Activated CD8-positive, alpha-beta T cell treated with anti-CD3 and anti-CD28 coated beads for 36 hours (primary cell): ENCODE measurements around the gene CSNK2B. TPM values are rescaled to one million over a fixed set of nuclear protein-coding genes. Genes with fewer than 3 reads are reported as not detected.
A peak's percentile ranks its signal among the peaks of the same experiment; 100 is the strongest.

Source experiments
- ATAC-seq: fragments of 200-7000 bp; cut with Tn5 transposase; one replicate; pipeline ENCODE4 v1.10.0; 2021; ENCODE audit warnings: mild to moderate bottlenecking, moderate library complexity
- CTCF ChIA-PET: fragments of 350-600 bp; sonication (Branson Sonifier 250); formaldehyde crosslinking; loops from one replicate; lab custom pipeline; 2021; ENCODE audit warnings: antibody characterized with exemption; lab: Charles Lee
- POLR2A ChIA-PET: fragments of 350-600 bp; sonication (Branson Sonifier 250); formaldehyde crosslinking; loops from one replicate; lab custom pipeline; 2021; ENCODE audit warnings: antibody characterized with exemption; lab: Charles Lee
- DNase-seq: peaks from one replicate; pipeline ENCODE4 v3.0.0-alpha.2; 2020
- H3K27ac Mint-ChIP-seq: one replicate; pipeline ENCODE4 v1.8.0; 2021; ENCODE audit warnings: mild to moderate bottlenecking, mixed read lengths
- H3K27me3 Mint-ChIP-seq: one replicate; pipeline ENCODE4 v1.8.0; 2021; ENCODE audit warnings: mixed read lengths
- H3K36me3 Mint-ChIP-seq: one replicate; pipeline ENCODE4 v1.8.0; 2021; ENCODE audit warnings: low read depth, mixed read lengths
- H3K4me1 Mint-ChIP-seq: one replicate; pipeline ENCODE4 v1.8.0; 2021; ENCODE audit warnings: low read depth, mixed read lengths
- H3K4me3 Mint-ChIP-seq: one replicate; pipeline ENCODE4 v1.8.0; 2021; ENCODE audit warnings: mild to moderate bottlenecking, moderate library complexity, mixed read lengths
- H3K9me3 Mint-ChIP-seq: one replicate; pipeline ENCODE4 v1.8.0; 2021; ENCODE audit warnings: mixed read lengths
- intact Hi-C: fragments of 100-400 bp; cut with micrococcal nuclease; formaldehyde crosslinking; loops from one replicate; pipeline ENCODE4 v1.10.0; 2022
- total RNA-seq, 2 experiments: library from RNA; stranded (reverse); gene quantifications; one replicate each; pipeline ENCODE4 v1.2.3, GENCODE V29; 2021
- TF ChIP-seq, protein P1 (sequence below): fragments of 200-600 bp; IDR thresholded peaks from one replicate; pipeline ENCODE4 v1.8.0; 2022; ENCODE audit warnings: antibody characterized with exemption, mild to moderate bottlenecking

Gene CSNK2B
- total RNA-seq, 2 experiments from 2014 or later = 241 to 247 TPM

DNA sequence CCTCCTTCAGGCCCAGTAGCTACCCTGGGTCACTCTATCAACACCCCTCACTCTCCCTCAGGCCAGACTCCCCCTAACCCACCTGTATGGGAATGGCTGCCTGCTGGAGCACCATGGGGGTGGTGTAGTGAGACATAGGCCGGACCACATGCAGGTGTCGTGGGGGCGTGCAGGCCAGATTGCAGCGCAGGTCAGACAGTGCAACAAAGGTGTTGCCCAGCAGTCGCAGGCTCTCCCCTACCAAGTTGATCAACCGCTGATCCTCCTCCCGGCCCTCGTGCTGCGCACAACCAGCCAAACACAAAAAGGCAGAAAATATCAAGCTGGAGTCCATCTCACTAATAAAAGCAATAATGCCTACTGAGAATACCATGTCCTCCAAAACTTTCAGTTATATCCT, 20.6 kb upstream of the CSNK2B start:
- ATAC-seq = no peak
- peaks cover 59% of the 10 kb centered on the region for H3K36me3 Mint-ChIP-seq
- no peak for DNase-seq
- H3K27ac Mint-ChIP-seq = peak overlapping the region; percentile 73
- no peaks in the 10 kb centered on the region for H3K27me3 Mint-ChIP-seq
- no peak overlapping the region for H3K4me3 Mint-ChIP-seq
- ChIA-PET POLR2A (interaction anchor here (5.4 to 16.2 kb wide), 2 partner anchors 11 to 19 kb away, joined by 24 to 235 read pairs; no protein-coding TSS in a partner anchor), CTCF (no interaction called here)
- intact Hi-C loops = no loop called here
- H3K4me1 Mint-ChIP-seq = peaks cover 17% of the 10 kb centered on the region
- H3K9me3 Mint-ChIP-seq = no peaks in the 10 kb centered on the region
- TF ChIP-seq, protein P1, sequence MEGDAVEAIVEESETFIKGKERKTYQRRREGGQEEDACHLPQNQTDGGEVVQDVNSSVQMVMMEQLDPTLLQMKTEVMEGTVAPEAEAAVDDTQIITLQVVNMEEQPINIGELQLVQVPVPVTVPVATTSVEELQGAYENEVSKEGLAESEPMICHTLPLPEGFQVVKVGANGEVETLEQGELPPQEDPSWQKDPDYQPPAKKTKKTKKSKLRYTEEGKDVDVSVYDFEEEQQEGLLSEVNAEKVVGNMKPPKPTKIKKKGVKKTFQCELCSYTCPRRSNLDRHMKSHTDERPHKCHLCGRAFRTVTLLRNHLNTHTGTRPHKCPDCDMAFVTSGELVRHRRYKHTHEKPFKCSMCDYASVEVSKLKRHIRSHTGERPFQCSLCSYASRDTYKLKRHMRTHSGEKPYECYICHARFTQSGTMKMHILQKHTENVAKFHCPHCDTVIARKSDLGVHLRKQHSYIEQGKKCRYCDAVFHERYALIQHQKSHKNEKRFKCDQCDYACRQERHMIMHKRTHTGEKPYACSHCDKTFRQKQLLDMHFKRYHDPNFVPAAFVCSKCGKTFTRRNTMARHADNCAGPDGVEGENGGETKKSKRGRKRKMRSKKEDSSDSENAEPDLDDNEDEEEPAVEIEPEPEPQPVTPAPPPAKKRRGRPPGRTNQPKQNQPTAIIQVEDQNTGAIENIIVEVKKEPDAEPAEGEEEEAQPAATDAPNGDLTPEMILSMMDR = no peak

DNA sequence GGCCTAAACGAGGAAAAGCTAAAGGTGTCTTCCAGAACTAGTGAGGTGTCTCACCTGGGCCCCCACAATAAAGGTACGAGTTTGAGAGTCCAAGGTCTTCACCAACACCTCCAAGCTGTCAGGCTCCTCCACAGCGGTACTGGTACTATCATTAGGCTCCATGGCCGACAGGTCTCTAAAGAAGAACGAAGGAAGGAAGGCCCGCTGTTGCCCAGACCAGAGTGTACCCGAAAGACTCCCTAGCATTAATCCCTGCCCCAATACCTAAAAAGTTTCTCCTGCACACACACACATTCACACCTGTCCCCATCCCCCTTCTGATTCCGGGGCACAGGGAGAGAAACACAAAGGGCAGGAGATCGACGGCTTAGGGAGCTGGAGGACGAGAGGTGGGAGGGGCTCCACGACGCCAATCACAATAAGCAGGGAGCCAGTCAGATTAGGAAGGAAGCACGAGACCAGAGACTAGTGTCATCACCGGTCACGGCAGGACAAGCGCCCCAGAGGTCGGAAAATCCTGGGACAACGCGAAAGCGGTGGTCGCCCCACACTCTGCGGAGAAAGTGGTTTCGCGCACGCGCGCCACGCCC, 14.2 kb upstream of the CSNK2B start:
- DNase-seq = peak; percentile 79

DNA sequence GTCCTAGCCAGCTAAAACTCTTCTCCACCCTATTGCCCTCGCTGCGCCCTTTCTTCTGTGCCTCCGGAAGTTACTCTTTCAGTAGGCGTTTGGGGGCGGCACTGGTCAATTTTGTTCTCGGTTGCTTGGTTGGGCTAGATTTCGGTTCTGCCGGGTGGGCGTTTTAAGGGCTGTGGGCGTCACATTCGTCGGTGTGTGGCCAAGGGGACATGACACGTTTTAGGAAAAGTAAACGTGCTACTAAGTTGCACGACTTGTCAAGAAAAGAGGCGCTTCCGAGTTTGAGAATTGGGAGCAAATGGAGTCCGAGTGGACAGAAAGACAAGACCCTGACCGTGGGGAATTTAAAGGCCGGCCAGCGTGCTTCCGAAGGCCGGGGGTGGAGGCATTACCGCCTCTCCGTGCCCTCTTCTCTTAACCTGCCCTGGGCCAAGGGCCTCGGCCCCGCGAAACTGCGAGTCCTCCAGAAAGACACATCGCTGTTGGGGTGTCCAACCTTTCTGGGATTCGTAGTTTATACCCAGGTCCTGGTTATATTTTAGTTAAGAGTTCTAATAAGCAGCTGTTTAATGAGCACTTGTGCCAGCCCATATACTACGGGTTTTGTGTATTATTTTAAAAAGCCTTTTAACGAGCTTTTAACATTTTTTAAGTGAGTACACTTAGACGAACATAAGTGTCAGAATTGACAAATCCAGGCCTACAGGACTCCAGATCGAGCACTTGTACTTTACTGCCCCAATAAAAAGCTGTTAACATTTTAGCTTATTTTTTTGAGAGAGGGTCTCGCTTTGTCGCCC, 12.8 kb upstream of the CSNK2B start:
- H3K27me3 Mint-ChIP-seq = no peaks in the 10 kb centered on the region
- peaks cover 55% of the 10 kb centered on the region for H3K4me1 Mint-ChIP-seq
- ChIA-PET POLR2A (interaction anchor here (0.5 to 9.0 kb wide), 34 partner anchors 10 to 319 kb away, joined by 3 to 160 read pairs (median 4); partner anchors contain the start of genes ABHD16A, AIF1, C6orf47 and CSNK2B), CTCF (interaction anchor here (0.8 to 3.8 kb wide), 11 partner anchors 8 to 179 kb away, joined by 3 to 16 read pairs (median 4); partner anchors contain the start of genes ATP6V1G2, GPANK1 and MICB)
- intact Hi-C loops = no loop called here
- H3K9me3 Mint-ChIP-seq = no peaks in the 10 kb centered on the region
- H3K27ac Mint-ChIP-seq = peak overlapping the region; percentile 100
- H3K4me3 Mint-ChIP-seq = peak overlapping the region; percentile 93
- H3K36me3 Mint-ChIP-seq = peaks cover 54% of the 10 kb centered on the region
- DNase-seq = peak; percentile 96
- peak; percentile 73 for ATAC-seq
- TF ChIP-seq, protein P1 = no peak

More for the DNA sequence above, 14.2 kb upstream of the CSNK2B start:
- H3K27ac Mint-ChIP-seq = peak overlapping the region; percentile 100
- peak overlapping the region; percentile 93 for H3K4me3 Mint-ChIP-seq
- ChIA-PET POLR2A (interaction anchor here (0.7 to 9.0 kb wide), 31 partner anchors 8 to 1889 kb away, joined by 3 to 160 read pairs (median 4); partner anchors contain the start of genes ABHD16A, C6orf47, CSNK2B and DXO), CTCF (interaction anchor here (0.7 to 3.8 kb wide), 7 partner anchors 12 to 105 kb away, joined by 3 to 16 read pairs (median 4); partner anchors contain the start of genes ATP6V1G2, GPANK1 and LY6G5C)
- TF ChIP-seq, protein P1 = no peak
- intact Hi-C loops = no loop called here
- no peaks in the 10 kb centered on the region for H3K27me3 Mint-ChIP-seq
- no peaks in the 10 kb centered on the region for H3K9me3 Mint-ChIP-seq
- H3K36me3 Mint-ChIP-seq = peaks cover 54% of the 10 kb centered on the region
- peak; percentile 46 for ATAC-seq
- H3K4me1 Mint-ChIP-seq = peaks cover 44% of the 10 kb centered on the region

DNA sequence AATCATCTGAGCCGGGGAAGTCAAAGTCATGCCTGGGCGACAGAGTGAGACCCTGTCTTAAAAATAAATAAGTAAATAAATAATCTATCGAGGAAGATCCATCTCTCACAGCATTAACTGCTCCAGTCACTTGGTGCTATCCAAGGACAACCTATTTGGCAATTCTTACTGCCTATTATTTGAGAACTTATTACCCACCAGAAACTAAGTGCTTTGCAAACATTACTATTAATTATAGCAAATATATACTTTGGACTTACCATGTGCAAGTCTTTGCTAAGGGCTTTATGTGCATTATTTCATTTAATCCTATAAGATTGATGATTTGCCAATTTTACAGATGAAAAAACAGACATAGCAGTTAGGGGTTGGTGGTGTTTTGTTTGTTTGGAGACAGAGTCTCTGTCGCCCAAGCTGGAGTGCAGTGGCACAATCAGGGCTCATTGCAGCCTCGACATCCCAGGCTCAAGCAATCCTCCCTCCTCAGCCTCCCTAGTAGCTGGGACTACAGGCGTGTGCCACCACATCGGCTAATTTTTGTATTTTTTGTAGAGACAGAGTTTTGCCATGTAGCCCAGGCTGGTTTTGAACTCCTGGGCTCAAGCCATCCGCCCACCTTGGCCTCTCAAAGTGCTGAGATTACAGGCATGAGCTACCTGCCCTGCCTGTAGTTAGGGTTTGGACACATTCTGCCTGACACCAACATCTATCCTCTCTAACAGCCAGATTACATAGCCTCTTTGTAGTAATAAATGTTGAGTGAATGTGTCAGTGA, 11.1 kb upstream of the CSNK2B start:
- no peaks in the 10 kb centered on the region for H3K9me3 Mint-ChIP-seq
- H3K4me1 Mint-ChIP-seq = peaks cover 63% of the 10 kb centered on the region
- POLR2A ChIA-PET = interaction anchor here (1.0 to 9.0 kb wide), 7 partner anchors 10 to 92 kb away, joined by 3 to 160 read pairs (median 7); partner anchors contain the start of genes ABHD16A, C6orf47, CSNK2B and GPANK1
- H3K36me3 Mint-ChIP-seq = peaks cover 55% of the 10 kb centered on the region
- no peak for ATAC-seq
- H3K27ac Mint-ChIP-seq = no peak overlapping the region
- CTCF ChIA-PET = interaction anchor here (0.7 to 3.8 kb wide), 4 partner anchors 9 to 162 kb away, joined by 4 to 16 read pairs (median 4); partner anchors contain the start of gene GPANK1
- intact Hi-C loops = no loop called here
- no peaks in the 10 kb centered on the region for H3K27me3 Mint-ChIP-seq
- no peak for DNase-seq
- H3K4me3 Mint-ChIP-seq = no peak overlapping the region
- TF ChIP-seq, protein P1 = no peak
